HCT116 (cell line): ENCODE results near the gene KRT26.

ENCODE experiments used
- EZH2 ChIP-seq: fragments of 200-600 bp; sonication (generic); IDR thresholded peaks from 2 replicates; pipeline ENCODE4 v1.6.1; 2017; ENCODE audit warnings: antibody characterized with exemption, mixed run types
- POLR2AphosphoS5 ChIP-seq: IDR thresholded peaks from 2 replicates; pipeline ENCODE4 v1.6.1; 2011; ENCODE audit warnings: mild to moderate bottlenecking, low read depth, low read length, moderate library complexity

- TF ChIP-seq POLR2AphosphoS5 (no peak), EZH2 (no peak)
These were observed 19.9 kb upstream of the KRT26 start for GRCh38 chr17:40791787-40792436.
